ENCODE results near the gene KRR1.
"Not testable (repeated sequence)": the region's sequence is repeated elsewhere in the genome, so short reads cannot be mapped to it uniquely, and the experiment has no call there.

KRR1 gene

DNA sequence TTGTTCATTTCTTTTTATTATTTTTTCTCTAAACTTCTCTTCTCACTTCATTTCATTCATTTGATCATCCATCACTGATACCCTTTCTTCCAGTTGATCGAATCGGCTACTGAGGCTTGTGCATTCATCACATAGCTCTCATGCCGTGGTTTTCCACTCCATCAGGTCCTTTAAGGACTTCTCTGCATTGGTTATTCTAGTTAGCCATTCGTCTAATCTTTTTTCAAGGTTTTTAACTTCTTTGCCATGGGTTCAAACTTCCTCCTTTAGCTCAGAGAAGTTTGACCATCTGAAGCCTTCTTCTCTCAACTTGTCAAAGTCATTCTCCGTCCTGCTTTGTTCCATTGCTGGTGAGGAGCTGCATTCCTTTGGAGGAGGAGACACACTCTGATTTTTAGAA, 10.7 kb upstream of the KRR1 start:
- not testable (repeated sequence) for DNase-seq

DNA sequence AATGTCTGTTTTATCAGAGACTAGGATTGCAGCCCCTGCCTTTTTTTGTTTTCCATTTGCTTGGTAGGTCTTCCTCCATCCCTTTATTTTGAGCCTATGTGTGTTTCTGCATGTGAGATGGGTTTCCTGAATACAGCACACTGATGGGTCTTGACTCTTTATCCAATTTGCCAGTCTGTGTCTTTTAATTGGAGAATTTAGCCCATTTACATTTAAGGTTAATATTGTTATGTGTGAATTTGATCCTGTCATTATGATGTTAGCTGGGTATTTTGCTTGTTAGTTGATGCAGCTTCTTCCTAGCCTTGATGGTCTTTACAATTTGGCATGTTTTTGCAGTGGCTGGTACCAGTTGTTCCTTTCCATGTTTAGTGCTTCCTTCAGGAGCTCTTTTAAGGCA, 9.8 kb upstream of the KRR1 start:
- DNase-seq = not testable (repeated sequence)

DNA sequence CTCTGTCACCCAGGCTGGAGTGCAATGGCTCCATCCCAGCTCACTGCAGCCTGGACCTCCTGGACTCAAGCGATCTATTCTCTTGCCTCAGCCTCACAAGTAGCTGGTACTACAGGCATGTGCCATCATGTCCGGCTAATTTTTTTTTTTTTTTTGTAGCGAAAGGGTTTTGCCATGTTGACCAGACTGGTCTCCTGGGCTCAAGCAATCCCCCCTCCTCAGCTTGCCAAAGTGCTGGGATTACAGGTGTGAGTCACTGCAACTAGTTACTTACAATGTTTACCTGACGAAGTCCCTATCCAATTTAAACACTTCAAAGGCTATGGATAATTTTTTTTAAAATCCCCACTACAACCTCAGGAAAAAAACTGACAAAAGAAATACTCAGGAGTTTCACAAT, 1.8 kb downstream of the KRR1 start:
- DNase-seq = no peak

GRCh38 chr12:75508159-75508558, 3.2 kb downstream of the KRR1 start:
- DNase-seq = no peak

DNA sequence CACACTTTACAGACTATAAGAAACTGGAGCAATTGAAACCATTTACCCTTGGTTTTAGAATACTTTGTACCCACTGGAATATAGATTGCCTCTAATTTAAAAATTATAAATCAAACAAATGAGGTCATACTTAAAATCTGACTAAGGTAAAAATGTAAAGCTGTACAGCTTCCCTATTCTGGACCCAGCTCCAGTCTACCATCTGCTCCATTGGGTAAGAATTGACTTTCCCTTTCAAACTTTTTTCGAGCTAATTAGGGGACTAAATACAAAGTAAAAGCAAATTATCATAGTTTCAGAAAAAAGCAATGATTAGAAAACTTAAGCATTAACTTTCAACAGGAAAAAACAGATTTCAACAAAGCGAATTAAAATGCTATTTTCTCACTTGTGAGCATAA, 4.3 kb downstream of the KRR1 start:
- DNase-seq = no peak

DNA sequence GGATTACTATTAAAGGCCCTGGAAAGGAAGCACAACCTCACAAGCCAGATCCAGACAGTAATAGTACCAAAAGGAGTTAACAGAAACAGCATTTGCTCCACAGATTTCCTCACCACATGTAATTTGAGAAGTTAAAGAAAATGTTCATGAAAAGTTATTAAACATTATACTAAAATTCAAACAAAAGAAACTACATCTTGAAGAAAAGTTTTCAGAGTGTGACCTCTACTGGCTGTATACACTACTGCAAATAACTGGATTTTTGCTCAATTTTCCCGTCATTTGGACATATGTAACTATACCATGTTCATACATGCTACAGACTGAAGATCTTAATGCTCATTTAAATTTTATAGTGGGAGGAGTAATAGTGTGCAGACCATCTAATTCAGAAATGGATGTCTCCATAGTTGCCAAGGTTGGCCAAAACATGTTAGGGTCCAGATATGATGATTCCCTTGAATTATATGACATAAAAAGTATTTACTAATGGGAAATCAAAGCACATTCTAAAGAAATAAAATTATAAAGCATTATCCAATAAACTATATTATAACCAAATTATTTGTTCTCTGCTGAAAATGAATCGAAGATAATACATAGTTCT, 5.6 kb downstream of the KRR1 start:
- peak; percentile 30 for DNase-seq

DNA sequence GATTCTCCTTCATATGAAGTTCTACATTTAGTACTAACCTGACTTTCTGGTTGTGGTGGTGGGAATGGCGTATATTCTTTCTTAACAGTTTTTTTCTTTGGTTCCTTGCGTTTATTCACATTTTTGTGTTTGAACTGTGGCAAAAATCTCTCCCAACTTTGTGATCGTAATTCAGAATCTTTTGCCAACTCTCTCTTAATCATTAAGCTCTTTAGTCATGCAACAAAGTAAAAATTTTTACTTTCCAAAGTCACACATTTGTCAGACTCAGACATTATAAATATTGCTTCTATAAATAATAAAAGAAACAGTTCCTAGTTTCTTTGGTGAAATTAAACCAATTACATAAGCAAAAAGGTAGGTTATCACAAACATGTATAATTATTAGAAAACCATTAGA, 7.5 kb downstream of the KRR1 start:
- no peak for DNase-seq

DNA sequence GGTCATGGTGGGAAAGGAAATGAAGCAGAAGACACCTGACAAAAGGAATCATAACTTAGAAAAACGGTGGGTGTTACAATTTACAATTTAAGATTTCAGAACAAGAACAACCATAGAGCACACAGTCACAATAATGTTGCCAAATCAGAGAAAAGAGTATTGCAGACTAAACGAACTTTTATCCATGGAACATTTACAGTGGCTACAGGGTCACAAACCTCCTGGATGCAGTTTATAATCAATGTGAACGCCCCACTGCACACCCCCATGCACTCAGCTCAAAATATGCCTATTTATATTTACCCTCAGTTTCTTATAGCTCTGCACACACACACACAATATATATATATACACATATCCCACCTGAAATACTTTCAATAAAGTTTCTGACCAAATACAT, 8.0 kb downstream of the KRR1 start:
- DNase-seq = no peak

GRCh38 chr12:75491169-75491568, 20.2 kb downstream of the KRR1 start:
- DNase-seq = no peak

DNA sequence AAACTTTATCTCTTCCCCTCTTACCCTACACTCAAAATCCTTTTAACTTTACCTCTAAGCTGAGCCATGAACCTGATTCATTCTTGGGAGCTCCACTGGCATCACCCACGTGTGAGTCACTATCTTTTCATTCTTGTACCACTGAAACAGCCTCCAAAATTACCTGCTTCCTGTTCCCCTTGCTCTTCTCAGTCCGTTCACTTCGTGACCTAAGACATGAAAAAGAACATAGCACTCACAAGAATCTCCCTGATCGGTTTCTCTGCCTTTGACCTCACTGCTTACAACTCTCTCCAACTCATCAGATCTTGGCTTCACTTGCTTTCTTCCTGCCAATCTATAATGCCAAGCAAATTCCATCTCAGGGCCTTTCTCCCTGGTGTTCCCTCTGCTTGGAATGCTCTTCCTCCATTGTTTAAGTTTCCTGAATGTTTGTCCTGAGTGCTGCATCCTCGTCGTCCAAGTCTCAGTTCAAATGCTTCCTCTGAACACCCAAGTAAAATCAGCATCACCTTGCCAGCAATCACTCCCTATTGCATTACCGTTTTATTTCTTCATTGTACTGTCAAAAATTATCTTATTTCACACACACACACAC, 21.7 kb downstream of the KRR1 start:
- DNase-seq = no peak

GRCh38 chr12:75489187-75489586, 22.2 kb downstream of the KRR1 start:
- DNase-seq = no peak

- peak; percentile 22 for DNase-seq
These were observed 22.9 kb downstream of the KRR1 start for GRCh38 chr12:75488553-75488952.

- no peak for DNase-seq
These were observed 24.1 kb downstream of the KRR1 start for GRCh38 chr12:75487308-75487707.

DNA sequence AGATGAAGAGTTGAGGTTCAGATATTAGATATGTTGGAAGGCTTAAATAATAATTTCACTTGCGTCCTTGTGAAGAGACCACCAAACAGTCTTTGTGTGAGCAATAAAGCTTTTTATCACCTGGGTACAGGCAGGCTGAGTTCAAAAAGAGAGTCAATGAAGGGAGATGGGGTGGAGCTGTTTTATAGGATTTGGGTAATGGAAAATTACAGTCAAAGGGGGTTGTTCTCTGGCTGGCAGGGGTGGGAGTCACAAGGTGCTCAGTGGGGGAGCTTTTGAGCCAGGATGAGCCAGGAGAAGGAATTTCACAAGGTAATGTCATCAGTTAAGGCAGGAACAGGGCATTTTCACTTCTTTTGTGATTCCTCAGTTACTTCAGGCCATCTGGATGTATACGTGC, 27.0 kb downstream of the KRR1 start:
- DNase-seq = not testable (repeated sequence)

DNA sequence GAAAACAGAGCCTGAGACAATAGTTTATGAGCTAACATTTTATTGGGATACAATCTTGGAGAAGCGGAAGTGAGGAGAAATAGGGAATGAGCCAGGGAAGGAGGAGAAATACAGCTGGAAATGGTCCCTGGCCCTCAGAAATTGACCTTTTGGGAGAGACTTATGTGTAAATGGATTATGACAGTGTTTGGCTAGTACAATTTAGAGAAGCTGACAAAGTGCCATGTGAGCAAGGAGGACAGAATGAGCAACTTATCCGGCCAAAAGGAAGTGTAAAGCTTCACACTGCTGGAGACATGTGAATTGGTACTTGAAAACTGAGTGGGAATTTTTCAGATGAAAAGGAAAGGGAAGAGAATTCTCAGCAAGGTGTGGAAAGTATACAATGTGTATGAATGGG, 28.0 kb downstream of the KRR1 start:
- no peak for DNase-seq

DNA sequence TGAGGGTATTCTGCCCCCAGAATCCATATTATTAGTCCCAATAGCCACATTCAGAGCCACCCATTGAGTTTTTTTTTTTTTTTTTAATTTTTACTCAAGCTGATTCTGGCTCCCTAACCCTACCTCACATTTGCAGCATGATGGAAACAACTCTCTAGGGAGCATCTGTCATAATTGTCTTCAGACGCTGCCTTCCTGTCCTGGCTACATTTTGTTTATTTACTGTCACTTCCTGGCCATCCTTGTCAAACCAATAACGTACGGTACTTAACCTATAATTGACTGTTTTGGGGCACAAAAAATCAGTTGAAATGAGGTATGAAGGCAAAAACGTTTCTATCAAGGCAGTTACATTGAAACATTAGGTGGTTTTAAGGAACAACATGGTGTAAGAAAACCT, 28.8 kb downstream of the KRR1 start:
- no peak for DNase-seq

- DNase-seq = no peak
These were observed 29.6 kb downstream of the KRR1 start for GRCh38 chr12:75481774-75482173.

DNA sequence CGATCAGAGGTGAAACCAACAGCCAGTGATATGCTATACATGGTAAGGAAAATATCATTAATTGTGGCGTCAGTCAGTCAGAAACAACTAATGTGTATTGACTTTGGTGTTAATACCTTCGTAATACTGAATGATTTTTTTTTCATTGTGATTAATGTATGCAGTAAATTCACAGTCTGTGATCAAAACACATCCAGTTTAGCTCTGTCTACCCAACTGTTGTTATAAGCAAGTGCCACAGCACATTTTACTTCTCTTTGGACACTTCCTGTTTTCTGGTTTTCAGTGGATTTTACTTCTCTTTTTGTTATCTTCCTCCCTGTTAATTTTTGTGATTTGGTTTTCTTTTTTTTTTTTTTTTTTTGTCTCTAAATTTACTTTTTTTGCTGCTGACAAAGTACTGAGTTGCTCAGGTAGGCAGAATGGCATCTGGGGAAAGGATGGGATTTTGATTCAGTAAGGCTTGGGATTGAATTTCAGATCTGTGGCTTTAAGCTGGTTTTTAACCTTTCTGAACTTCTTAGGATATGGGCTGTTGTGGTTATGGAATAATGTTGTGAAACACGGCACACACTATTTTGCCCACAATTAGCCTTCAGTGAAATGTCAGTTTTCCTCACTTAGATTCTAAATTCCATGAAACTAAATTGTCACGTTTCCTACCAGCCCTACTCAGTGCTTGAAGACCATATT, 30.2 kb downstream of the KRR1 start:
- DNase-seq = peak; percentile 26

GRCh38 chr12:75480469-75480949, 30.9 kb downstream of the KRR1 start, which contains the start of gene GLIPR1:
Gene GLIPR1, plus strand, starts transcription at chr12:75480755. Its CDS starts 126 bp downstream, at chr12:75480881.
- peak; percentile 60 for DNase-seq

GRCh38 chr12:75479963-75480461, 31.4 kb downstream of the KRR1 start:
- peak; percentile 17 for DNase-seq

GRCh38 chr12:75478116-75478794, 33.2 kb downstream of the KRR1 start:
- no peak for DNase-seq

DNA sequence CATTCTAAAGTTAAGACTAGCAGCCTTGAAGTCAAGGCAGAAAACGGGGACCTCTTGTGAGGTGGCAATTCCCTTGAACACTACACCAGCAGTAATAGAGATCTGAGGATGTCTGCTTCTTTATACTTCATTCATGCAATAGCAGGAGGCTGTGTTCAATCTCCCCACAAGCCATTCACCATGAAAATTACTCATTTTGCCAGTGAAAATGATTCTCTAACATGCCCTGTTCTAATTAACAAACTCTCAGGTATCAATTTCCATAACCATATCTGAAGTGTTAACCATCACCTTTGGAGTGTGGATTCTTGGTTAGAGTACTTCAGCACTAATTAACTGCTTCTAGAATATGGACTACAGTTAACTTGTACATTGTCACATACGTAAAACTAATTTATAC, 34.3 kb downstream of the KRR1 start:
- no peak for DNase-seq

DNA sequence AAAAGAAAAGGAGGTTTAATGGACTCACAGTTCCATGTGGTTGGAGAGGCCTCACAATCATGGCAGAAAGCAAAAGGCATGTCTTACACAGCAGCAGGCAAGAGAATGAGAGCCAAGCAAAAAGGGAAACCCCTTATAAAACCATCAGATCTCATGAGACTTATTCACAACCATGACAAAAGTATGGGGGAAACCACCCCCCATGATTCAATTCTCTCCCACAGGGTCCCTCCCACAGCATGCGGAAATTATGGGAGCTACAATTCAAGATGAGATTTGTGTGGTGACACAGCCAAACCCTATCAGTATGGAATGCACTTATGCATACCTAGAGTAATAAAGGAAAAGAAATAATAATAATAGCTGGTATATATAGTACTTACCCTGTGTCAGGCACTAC, 35.3 kb downstream of the KRR1 start:
- no peak for DNase-seq

- DNase-seq = no peak
These were observed 37.3 kb downstream of the KRR1 start for GRCh38 chr12:75474116-75474515.
